NCI-H774 (cell line): ENCODE data around the gene S100Z.
A peak's percentile ranks its signal among the peaks of the same experiment; 100 is the strongest.
"Not testable (repeated sequence)": the region's sequence is repeated elsewhere in the genome, so short reads cannot be mapped to it uniquely, and the experiment has no call there.

Source experiments
- DNase-seq: peaks from one replicate; lab custom pipeline; 2025; lab: John Stamatoyannopoulos, UW

Gene S100Z

GRCh38 chr5:76874088-76874581 is 24.3 kb downstream of the S100Z start:
- peak; percentile 78 for DNase-seq

GRCh38 chr5:76888733-76889300 is 39.0 kb downstream of the S100Z start:
- no peak for DNase-seq

- no peak for DNase-seq
These were observed 43.5 kb downstream of the S100Z start for GRCh38 chr5:76893294-76893693.

DNA sequence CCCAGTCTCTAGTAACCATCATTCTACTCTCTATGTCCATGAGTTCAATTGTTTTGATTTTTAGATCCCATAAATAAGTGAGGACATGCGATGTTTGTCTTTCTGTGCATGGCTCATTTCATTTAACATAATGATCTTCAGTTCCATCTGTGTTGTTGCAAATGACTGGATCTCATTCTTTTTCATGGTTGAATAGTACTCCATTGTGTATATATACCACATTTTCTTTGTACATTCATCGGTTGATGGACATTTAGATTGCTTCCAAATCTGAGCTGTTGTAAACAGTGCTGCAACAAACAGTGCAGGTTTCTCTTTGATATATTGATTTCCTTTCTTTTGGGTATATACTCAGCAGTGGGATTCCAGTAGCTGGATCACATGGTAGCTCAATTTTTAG is 46.4 kb downstream of the S100Z start:
- no peak for DNase-seq

GRCh38 chr5:76901522-76901921 is 51.7 kb downstream of the S100Z start:
- DNase-seq: no peak

DNA sequence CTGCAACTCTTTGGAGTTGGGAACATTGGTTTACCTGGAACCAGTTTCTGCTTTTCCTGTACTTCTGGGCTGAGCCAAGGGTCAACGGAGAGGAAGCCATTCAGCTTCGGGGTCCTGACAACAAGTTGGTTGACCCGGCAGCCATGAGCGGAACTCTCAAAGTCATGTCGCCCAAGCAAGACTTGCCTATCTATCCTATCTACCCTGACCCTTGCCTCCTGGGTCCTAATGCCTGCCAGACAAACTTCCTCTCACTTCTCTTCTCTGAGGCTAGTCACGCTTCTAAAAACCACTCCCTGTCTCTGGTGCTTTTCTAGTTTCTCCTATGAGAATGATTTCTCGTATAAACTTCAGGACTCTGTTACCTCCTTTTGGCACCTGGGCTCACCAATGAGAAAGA is 58.4 kb downstream of the S100Z start:
- DNase-seq: no peak

GRCh38 chr5:76910344-76910933 is 60.6 kb downstream of the S100Z start:
- not testable (repeated sequence) for DNase-seq

DNA sequence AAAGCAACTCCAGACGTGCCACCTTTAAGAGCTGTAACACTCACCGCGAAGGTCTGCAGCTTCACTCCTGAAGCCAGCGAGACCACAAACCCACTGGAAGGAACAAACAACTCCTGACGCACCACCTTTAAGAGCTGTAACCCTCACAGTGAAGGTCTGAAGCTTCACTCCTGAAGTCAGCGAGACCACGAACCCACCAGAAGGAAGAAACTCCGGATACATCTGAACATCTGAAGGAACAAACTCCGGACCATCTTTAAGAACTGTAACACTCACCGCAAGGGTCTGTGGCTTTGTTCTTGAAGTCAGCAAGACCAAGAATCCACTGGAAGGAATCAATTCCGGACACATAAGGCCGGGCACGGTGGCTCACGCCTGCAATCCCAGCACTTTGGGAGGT is 64.9 kb downstream of the S100Z start:
- DNase-seq: not testable (repeated sequence)

- DNase-seq: no peak
These were observed 68.7 kb downstream of the S100Z start for GRCh38 chr5:76918539-76918938.

- DNase-seq: no peak
These were observed 70.7 kb downstream of the S100Z start for GRCh38 chr5:76920491-76920890.

DNA sequence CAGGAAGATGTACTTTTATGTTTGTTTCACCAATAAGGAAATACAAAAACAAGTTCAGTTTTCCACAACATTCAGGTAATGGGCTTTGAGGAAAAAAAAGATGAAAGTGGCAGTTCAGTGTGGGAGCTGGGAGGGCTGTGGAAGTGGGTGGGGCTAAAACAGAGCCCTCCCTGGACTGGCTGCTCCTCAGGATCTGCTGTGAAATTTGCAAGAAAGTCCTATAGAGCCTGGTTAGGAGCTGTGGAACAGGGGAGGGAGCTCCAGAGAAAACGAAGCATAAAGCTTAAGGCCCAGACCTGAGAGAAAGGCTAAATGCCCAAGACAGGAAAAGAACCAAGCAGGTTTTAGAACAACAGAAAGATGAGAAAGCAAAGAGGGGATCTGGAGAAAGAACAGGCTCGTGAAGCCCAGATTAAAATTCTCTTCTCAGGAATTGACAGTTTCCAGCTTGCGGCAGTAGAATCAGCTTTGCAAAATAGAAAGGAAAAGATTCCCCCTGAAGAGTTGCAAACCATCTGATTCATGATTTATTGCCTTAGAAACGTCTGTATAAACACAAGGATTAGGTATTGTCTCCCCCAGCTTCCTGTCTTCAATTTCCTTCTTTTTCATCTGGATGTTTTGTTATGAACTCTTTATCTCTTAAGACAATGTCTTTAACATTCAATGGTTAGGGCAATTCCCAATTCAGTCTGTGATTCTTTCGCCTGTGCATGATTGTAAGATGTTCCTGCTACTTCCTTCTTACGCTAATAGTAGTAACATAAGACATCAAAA is 76.7 kb downstream of the S100Z start:
- no peak for DNase-seq

DNA sequence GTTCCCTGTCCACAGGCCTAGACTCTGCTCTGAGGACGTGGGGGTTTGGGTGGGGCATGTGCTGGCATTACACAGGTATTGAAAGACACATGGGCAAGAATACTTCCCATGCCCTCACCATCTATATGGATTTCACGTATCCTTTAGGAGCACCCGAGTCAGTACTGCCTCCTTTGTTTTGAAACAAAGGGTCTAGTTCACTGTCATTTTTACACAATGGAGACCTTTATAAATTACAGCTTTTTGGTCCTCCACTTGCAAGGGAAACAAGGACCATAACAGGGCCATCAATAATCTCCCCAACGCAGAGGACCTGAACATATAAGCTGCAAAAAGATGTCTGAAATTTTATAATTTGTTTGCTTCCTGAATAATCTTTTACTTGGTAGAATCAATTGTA is 78.1 kb downstream of the S100Z start:
- no peak for DNase-seq

- no peak for DNase-seq
These were observed 80.3 kb downstream of the S100Z start for GRCh38 chr5:76930083-76930482.

DNA sequence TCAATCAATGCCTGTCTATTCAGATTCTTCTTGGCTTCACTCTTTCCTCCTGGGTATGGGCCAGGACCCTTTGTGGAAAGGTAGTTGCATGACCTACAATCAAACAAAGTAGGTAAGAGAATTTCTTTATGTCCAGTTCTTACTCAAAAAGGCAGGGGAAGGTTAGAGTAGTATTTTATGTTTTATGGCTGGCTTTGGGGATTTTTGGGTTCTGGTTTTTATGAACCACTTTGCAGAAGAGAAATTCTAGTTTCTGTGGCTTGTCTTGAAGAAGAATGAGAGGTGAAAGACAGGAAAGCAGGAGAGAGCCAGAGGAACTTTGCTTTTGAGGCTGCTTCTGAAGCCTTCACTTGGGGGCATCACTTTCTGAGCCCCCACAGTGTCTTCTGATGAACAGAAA is 88.4 kb downstream of the S100Z start:
- DNase-seq: no peak

- no peak for DNase-seq
These were observed 91.2 kb downstream of the S100Z start for GRCh38 chr5:76941000-76941399.

- DNase-seq: no peak
These were observed 91.6 kb downstream of the S100Z start for GRCh38 chr5:76941442-76941841.

- DNase-seq: no peak
These were observed 92.8 kb downstream of the S100Z start for GRCh38 chr5:76942581-76942980.

GRCh38 chr5:76943006-76943405 is 93.2 kb downstream of the S100Z start:
- no peak for DNase-seq

- no peak for DNase-seq
These were observed 94.8 kb downstream of the S100Z start for GRCh38 chr5:76944638-76945037.

- DNase-seq: not testable (repeated sequence)
These were observed 95.4 kb downstream of the S100Z start for GRCh38 chr5:76945238-76945637.

DNA sequence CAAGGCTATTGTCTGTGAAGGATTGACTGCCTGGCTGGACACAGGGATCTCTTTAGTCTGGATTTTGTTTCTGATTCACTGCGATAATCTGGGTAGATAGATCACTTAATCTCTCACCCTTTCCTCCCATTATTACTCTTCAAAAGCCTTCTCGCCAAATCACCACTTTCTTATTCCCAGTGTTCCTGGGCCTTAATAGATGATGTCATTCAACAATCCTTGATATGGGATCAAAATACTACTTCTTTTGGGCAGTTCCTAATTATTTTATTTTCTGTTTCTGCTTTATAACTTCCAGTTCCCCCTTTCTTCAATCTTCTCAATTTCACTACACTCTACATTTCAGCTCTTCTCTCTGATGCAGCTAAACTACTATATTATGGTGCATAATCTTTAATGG is 96.3 kb downstream of the S100Z start:
- no peak for DNase-seq

DNA sequence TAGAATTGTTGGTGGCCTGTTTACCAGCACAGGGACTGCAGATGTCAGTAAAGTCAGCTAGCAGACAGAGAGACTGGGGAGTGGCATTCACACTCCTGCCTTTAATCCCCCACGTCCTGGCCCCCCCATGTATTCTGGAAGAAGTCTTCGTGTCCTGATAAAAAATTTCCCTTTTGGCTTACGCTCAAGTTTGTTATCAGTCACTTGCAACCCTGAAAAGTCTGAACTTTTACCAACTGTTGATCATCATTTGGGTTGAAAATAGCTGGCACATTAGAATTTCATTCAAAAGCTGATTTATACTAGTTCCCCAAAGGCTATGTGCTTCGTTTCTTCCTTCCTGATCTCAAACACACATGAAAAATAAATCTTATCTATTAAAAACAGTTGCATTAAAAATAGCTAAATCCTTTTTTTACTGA is 97.3 kb downstream of the S100Z start:
- no peak for DNase-seq

DNA sequence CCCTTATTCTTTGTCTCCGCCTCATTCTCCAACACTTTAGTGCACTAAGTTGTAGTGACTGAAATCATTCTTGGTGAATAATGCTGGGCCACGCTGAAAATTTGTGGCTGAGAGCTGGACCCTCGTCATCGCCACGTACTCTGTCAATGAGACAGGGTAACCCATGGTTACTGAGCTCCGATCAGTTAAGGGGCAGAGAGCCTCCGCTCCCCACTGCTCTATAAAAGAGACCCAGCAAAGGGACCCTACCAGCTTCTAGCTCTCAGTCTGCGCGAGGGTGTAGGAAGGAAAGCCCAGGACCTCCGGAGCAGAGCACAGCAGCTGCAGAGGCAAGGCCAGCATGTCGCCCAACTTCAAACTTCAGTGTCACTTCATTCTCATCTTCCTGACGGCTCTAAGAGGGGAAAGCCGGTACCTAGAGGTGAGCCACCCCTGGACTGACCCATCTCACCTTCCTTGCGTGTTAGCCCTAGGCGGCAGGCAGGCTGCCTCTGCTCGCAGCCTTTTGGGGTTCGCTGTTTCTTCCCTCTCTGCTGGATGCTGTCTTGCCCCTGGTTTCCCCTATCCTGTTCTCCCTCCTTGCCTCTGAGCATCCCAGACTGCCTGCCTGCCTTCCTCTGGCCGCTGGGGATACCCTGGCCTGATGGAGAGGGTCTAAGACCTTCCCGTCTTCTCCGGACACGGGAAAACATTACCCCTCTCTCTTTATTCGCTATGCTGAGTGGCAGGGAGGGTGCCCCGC is 103.2 kb downstream of the S100Z start, which contains the start of gene CRHBP:
TSS of gene CRHBP (plus strand) at position 251 of the 742 bp plus-strand sequence. CDS start at position 341, 90 bp downstream.
- no peak for DNase-seq
